GM12878 (cell line): ENCODE measurements around the gene LCMT1. TPM values are rescaled to one million over a fixed set of nuclear protein-coding genes. Genes with fewer than 3 reads are reported as not detected.

Experiments
- ATAC-seq: fragments of 200-7000 bp; cut with Tn5 transposase; 3 replicates; pipeline ENCODE4 v1.9.1; 2020; ENCODE audit warnings: mild to moderate bottlenecking, moderate library complexity
- BruUV-seq: library from RNA; stranded (reverse); fragments of 400-500 nt; replicated peaks from 2 replicates; lab custom pipeline; 2021; lab: Mats Ljungman, UMichigan
- CTCF ChIA-PET: fragments of 300-600 bp; sonication (Branson Sonifier 250); formaldehyde crosslinking; extraction: SDS; loops from one replicate; lab custom pipeline; 2021; ENCODE audit warnings: inconsistent platforms; lab: Yijun Ruan, JAX
- POLR2A ChIA-PET: fragments of 350-600 bp; formaldehyde crosslinking; extraction: SDS; loops from one replicate; lab custom pipeline; 2021; ENCODE audit warnings: inconsistent platforms; lab: Charles Lee
- RAD21 ChIA-PET: fragments of 300-600 bp; sonication (Branson Sonifier 250); formaldehyde crosslinking; loops from one replicate; lab custom pipeline; 2023; ENCODE audit warnings: antibody characterized with exemption; ENCODE audit not compliant: unreplicated experiment; lab: Charles Lee
- SMC1A ChIA-PET: fragments of 300-600 bp; sonication (Branson Sonifier 250); formaldehyde crosslinking; loops from one replicate; lab custom pipeline; 2023; ENCODE audit not compliant: unreplicated experiment, uncharacterized antibody; lab: Charles Lee
- DNase-seq: peaks from one replicate; pipeline ENCODE4 v3.0.0-alpha.2; 2011; ENCODE audit warnings: low read depth, low spot score
- FAIRE-seq: peaks from 3 replicates; lab custom pipeline; 2011; peaks lifted over from hg19 to GRCh38; lab: Jason Lieb, UNC
- H2AFZ ChIP-seq: 2 replicates; pipeline ENCODE4 v1.6.0; 2011; ENCODE audit warnings: low read depth, low read length, control low read depth; ENCODE audit not compliant: control insufficient read depth
- H3K27ac ChIP-seq: 2 replicates; pipeline ENCODE4 v1.5.1; 2011; ENCODE audit warnings: control low read depth; ENCODE audit not compliant: control insufficient read depth, insufficient read depth
- H3K27me3 ChIP-seq, 2 experiments: replicated peaks in 1 of 2; 2 replicates each; pipeline versions ENCODE4 v1.6.0 to v1.6.1; 2011; ENCODE audit warnings: low read length in 1 of 2; ENCODE audit not compliant: control insufficient read depth in 2 of 2, insufficient read depth in 2 of 2
- H3K36me3 ChIP-seq, 2 experiments: 2 replicates each; pipeline ENCODE4 v1.5.1; 2011; ENCODE audit warnings: low read length in 1 of 2; ENCODE audit not compliant: control insufficient read depth in 2 of 2, insufficient read depth in 2 of 2
- H3K4me1 ChIP-seq: 2 replicates; pipeline ENCODE4 v1.6.1; 2011; ENCODE audit warnings: mild to moderate bottlenecking, low read length, moderate library complexity, mixed read lengths; ENCODE audit not compliant: control insufficient read depth, insufficient read depth
- H3K4me2 ChIP-seq: 2 replicates; pipeline ENCODE4 v1.6.0; 2011; ENCODE audit warnings: control low read depth; ENCODE audit not compliant: control insufficient read depth, insufficient read depth
- H3K4me3 ChIP-seq: fragments of 200-600 bp; sonication (generic); 2 replicates; pipeline ENCODE4 v1.5.1; 2016
- H3K79me2 ChIP-seq: 2 replicates; pipeline ENCODE4 v1.6.0; 2011; ENCODE audit warnings: low read length; ENCODE audit not compliant: control insufficient read depth, insufficient read depth
- H3K9ac ChIP-seq: 2 replicates; pipeline ENCODE4 v1.8.0; 2011; ENCODE audit warnings: low read length, control low read depth, mixed read lengths; ENCODE audit not compliant: control insufficient read depth, insufficient read depth
- H3K9me3 ChIP-seq: replicated peaks from 3 replicates; pipeline ENCODE4 v1.5.1; 2011; ENCODE audit warnings: mild to moderate bottlenecking, low read length; ENCODE audit not compliant: control insufficient read depth, insufficient read depth
- H4K20me1 ChIP-seq: 2 replicates; pipeline ENCODE4 v1.6.0; 2011; ENCODE audit not compliant: control insufficient read depth, insufficient read depth
- ATF7 ChIP-seq: fragments of 450-650 bp; IDR thresholded peaks from 2 replicates; pipeline ENCODE4 v1.6.1; 2016; ENCODE audit warnings: low read depth, mild to moderate bottlenecking
- DPF2 ChIP-seq: fragments of 450-650 bp; IDR thresholded peaks from 2 replicates; pipeline ENCODE4 v1.6.1; 2017; ENCODE audit warnings: mild to moderate bottlenecking
- E2F4 ChIP-seq: IDR thresholded peaks from 2 replicates; pipeline ENCODE4 v1.6.1; 2012; ENCODE audit warnings: low read depth, low read length, improper control_type of control experiment
- EGR1 ChIP-seq, 2 experiments: IDR thresholded peaks; 1 replicate in 1 of 2; 2 replicates in 1 of 2; pipeline ENCODE4 v1.6.1; 2011 to 2012; ENCODE audit warnings: low read depth in 2 of 2, low read length in 2 of 2, borderline replicate concordance in 1 of 2, mild to moderate bottlenecking in 1 of 2, moderate library complexity in 1 of 2
- IRF4 ChIP-seq: IDR thresholded peaks from 2 replicates; pipeline ENCODE4 v1.6.1; 2011; ENCODE audit warnings: low read depth, low read length
- JUNB ChIP-seq: IDR thresholded peaks from 2 replicates; pipeline ENCODE4 v1.6.1; 2016; ENCODE audit warnings: antibody characterized with exemption, mild to moderate bottlenecking
- MTA3 ChIP-seq: IDR thresholded peaks from 2 replicates; pipeline ENCODE4 v1.6.1; 2012; ENCODE audit warnings: low read length, inconsistent platforms, borderline replicate concordance
- PAX5 ChIP-seq: IDR thresholded peaks from 2 replicates; pipeline ENCODE4 v1.6.1; 2011; ENCODE audit warnings: low read depth, low read length, borderline replicate concordance
- POLR2A ChIP-seq: IDR thresholded peaks from 2 replicates; pipeline ENCODE4 v1.6.1; 2011; ENCODE audit warnings: low read depth, mild to moderate bottlenecking, low read length
- SMAD1 ChIP-seq: fragments of 450-650 bp; IDR thresholded peaks from 2 replicates; pipeline ENCODE4 v1.6.1; 2018; ENCODE audit warnings: mild to moderate bottlenecking, low read depth; ENCODE audit not compliant: partially characterized antibody
- SMARCA5 ChIP-seq: fragments of 450-650 bp; IDR thresholded peaks from 2 replicates; pipeline ENCODE4 v1.6.1; 2017; ENCODE audit warnings: mild to moderate bottlenecking
- SMC3 ChIP-seq: IDR thresholded peaks from 2 replicates; pipeline ENCODE4 v1.6.1; 2011; ENCODE audit warnings: low read length, improper control_type of control experiment, borderline replicate concordance
- TARDBP ChIP-seq: IDR thresholded peaks from 2 replicates; pipeline ENCODE4 v1.6.1; 2016; ENCODE audit warnings: borderline replicate concordance
- YBX1 ChIP-seq: fragments of 450-650 bp; IDR thresholded peaks from 2 replicates; pipeline ENCODE4 v1.6.1; 2016; ENCODE audit warnings: antibody characterized with exemption
- ZNF384 ChIP-seq: IDR thresholded peaks from 2 replicates; pipeline ENCODE4 v1.6.1; 2012; ENCODE audit warnings: low read depth, mild to moderate bottlenecking, low read length, improper control_type of control experiment, borderline replicate concordance
- WGBS: methylation state at CpG from one replicate; pipeline ENCODE4 v1.1.6; 2016; ENCODE audit warnings: low lambda C conversion rate; ENCODE audit not compliant: insufficient replicate concordance, insufficient coverage; ENCODE audit errors: missing lambda C conversion rate; 5-methylcytosine and 5-hydroxymethylcytosine counted together
- in situ Hi-C: fragments of 300-500 bp; cut with MboI; formaldehyde crosslinking; loops from 9 replicates; pipeline ENCODE4 v1.14.3; 2018; ENCODE audit warnings: mixed read lengths
- intact Hi-C: fragments of 100-400 bp; cut with micrococcal nuclease; formaldehyde crosslinking; loops from one replicate; pipeline ENCODE4 v1.14.2; 2022; ENCODE audit not compliant: unreplicated experiment
- polyA plus RNA-seq, 11 experiments: library from polyadenylated mRNA; depleted of rRNA in 4 of 11; unstranded in 6 of 11; stranded (reverse) in 5 of 11; fragments of >200 nt; fragmentation: Nextera tagmentation in 4 of 11; fragmentation: Illumina TruSeq in 1 of 11; extraction: Ambion mirVana in 4 of 11; extraction: Trizol in 1 of 11; gene quantifications; 1 replicate in 1 of 11; 2 replicates in 10 of 11; pipeline versions ENCODE4 v1.2.1 to v1.2.3, GENCODE V29; 2011 to 2016; ENCODE audit warnings: inconsistent platforms in 2 of 11, missing spikeins in 2 of 11, low read depth in 1 of 11
- total RNA-seq, 4 experiments: library from RNA; depleted of rRNA in 3 of 4; stranded (reverse); fragments of >200 nt in 3 of 4; fragmentation: Illumina TruSeq in 1 of 4; extraction: Trizol in 1 of 4; gene quantifications; 2 replicates each; pipeline versions ENCODE4 v1.2.1 to v1.2.3, GENCODE V29; 2013 to 2021
- TF ChIP-seq, protein P1 (sequence below): fragments of 450-650 bp; IDR thresholded peaks from 2 replicates; pipeline ENCODE4 v1.6.1; 2018; ENCODE audit warnings: mild to moderate bottlenecking, low read depth, moderate library complexity; ENCODE audit not compliant: partially characterized antibody
- TF ChIP-seq, protein P2 (sequence below): fragments of 450-650 bp; formaldehyde crosslinking; IDR thresholded peaks from 2 replicates; pipeline ENCODE4 v1.5.0; 2022; ENCODE audit warnings: mild to moderate bottlenecking, missing genetic modification characterization

LCMT1 gene
- total and polyA plus RNA-seq, 10 of the 15 experiments (the other 5 are each of a cell fraction or from before 2014, with no cell fraction given): 19.7 to 51.2 (median 32.6) TPM

DNA sequence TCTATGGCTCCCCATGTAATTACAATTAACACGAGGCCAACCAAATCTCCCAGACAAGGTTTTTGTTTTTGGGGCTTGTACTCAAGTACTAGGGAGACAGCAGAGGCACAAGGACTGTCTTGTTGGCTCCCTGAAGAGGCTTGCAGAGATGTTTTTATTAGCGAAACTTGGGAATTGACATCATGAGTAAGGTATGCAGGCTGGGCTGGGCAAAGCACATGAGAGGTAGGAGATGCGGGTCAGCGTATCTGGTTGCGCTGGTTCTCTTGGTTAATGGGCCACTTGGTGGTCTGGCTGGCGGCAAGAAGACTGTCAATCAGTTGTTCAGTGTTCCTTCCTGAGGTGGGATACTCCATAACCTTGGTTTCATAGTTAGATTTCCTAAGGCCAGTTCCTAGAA is 28.9 kb downstream of the LCMT1 start:
- H3K9ac ChIP-seq: no peak overlapping the region
- FAIRE-seq: no peak
- no peak overlapping the region for H3K4me2 ChIP-seq
- BruUV-seq: no TSS peak
- H3K27me3 ChIP-seq: no peaks in the 10 kb centered on the region
- H2AFZ ChIP-seq: no peak overlapping the region
- H3K36me3 ChIP-seq: peaks cover 5 to 18% of the 10 kb centered on the region in 2 experiments; a peak in 3 of 4 replicates
- no peak overlapping the region for H3K4me3 ChIP-seq
- no peak overlapping the region for H3K27ac ChIP-seq
- H3K9me3 ChIP-seq: no peaks in the 10 kb centered on the region
- no peak for ATAC-seq
- 86% methylated on average over 6 of the region's 6 CpGs for WGBS
- in situ Hi-C loops (no loop called here), intact Hi-C loops (no loop called here)
- POLR2A ChIA-PET: no interaction called here
- RAD21 ChIA-PET: no interaction called here
- SMC1A ChIA-PET: interaction anchor here (1.4 kb wide), 1 partner anchor 8 kb away, joined by 5 read pairs; no protein-coding TSS in a partner anchor
- CTCF ChIA-PET: no interaction called here
- no peaks in the 10 kb centered on the region for H4K20me1 ChIP-seq
- no peaks in the 10 kb centered on the region for H3K4me1 ChIP-seq
- no peaks in the 10 kb centered on the region for H3K79me2 ChIP-seq
- no peak for DNase-seq
- TF ChIP-seq E2F4 (no peak), SMAD1 (no peak), JUNB (no peak), TARDBP (no peak), DPF2 (no peak), SMARCA5 (no peak), IRF4 (no peak), YBX1 (no peak), POLR2A (no peak), SMC3 (no peak), MTA3 (no peak), ATF7 (no peak), ZNF384 (no peak), PAX5 (no peak), EGR1 (IDR thresholded peaks at IDR 0.05; ENCODE audit: borderline replicate concordance in 1 of 2, low read depth in 2 of 2, low read length in 2 of 2) (no peak)
- TF ChIP-seq, protein P1, sequence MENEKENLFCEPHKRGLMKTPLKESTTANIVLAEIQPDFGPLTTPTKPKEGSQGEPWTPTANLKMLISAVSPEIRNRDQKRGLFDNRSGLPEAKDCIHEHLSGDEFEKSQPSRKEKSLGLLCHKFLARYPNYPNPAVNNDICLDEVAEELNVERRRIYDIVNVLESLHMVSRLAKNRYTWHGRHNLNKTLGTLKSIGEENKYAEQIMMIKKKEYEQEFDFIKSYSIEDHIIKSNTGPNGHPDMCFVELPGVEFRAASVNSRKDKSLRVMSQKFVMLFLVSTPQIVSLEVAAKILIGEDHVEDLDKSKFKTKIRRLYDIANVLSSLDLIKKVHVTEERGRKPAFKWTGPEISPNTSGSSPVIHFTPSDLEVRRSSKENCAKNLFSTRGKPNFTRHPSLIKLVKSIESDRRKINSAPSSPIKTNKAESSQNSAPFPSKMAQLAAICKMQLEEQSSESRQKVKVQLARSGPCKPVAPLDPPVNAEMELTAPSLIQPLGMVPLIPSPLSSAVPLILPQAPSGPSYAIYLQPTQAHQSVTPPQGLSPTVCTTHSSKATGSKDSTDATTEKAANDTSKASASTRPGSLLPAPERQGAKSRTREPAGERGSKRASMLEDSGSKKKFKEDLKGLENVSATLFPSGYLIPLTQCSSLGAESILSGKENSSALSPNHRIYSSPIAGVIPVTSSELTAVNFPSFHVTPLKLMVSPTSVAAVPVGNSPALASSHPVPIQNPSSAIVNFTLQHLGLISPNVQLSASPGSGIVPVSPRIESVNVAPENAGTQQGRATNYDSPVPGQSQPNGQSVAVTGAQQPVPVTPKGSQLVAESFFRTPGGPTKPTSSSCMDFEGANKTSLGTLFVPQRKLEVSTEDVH: no peak
- TF ChIP-seq, protein P2, sequence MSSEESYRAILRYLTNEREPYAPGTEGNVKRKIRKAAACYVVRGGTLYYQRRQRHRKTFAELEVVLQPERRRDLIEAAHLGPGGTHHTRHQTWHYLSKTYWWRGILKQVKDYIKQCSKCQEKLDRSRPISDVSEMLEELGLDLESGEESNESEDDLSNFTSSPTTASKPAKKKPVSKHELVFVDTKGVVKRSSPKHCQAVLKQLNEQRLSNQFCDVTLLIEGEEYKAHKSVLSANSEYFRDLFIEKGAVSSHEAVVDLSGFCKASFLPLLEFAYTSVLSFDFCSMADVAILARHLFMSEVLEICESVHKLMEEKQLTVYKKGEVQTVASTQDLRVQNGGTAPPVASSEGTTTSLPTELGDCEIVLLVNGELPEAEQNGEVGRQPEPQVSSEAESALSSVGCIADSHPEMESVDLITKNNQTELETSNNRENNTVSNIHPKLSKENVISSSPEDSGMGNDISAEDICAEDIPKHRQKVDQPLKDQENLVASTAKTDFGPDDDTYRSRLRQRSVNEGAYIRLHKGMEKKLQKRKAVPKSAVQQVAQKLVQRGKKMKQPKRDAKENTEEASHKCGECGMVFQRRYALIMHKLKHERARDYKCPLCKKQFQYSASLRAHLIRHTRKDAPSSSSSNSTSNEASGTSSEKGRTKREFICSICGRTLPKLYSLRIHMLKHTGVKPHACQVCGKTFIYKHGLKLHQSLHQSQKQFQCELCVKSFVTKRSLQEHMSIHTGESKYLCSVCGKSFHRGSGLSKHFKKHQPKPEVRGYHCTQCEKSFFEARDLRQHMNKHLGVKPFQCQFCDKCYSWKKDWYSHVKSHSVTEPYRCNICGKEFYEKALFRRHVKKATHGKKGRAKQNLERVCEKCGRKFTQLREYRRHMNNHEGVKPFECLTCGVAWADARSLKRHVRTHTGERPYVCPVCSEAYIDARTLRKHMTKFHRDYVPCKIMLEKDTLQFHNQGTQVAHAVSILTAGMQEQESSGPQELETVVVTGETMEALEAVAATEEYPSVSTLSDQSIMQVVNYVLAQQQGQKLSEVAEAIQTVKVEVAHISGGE (CRISPR knock-in tag): no peak
